Upper lobe of right lung (tissue), 1 donor: Measurements from ENCODE around the gene ELF1. TPM values are rescaled to one million over a fixed set of nuclear protein-coding genes. Genes with fewer than 3 reads are reported as not detected.
A peak's percentile ranks its signal among the peaks of the same experiment; 100 is the strongest.

Experiments used
- ATAC-seq: fragments of 200-7000 bp; cut with Tn5 transposase; one replicate; pipeline ENCODE4 v1.9.1; 2020; ENCODE audit warnings: mild to moderate bottlenecking, moderate library complexity
- DNase-seq: peaks from one replicate; pipeline ENCODE4 v3.0.0-alpha.2; 2020
- H3K27ac ChIP-seq: fragments of 200-600 bp; one replicate; pipeline ENCODE4 v1.8.0; 2022
- H3K27me3 ChIP-seq: fragments of 200-600 bp; one replicate; pipeline ENCODE4 v1.8.0; 2022; ENCODE audit warnings: mild to moderate bottlenecking
- H3K36me3 ChIP-seq: fragments of 200-600 bp; one replicate; pipeline ENCODE4 v1.8.0; 2022
- H3K4me1 ChIP-seq: fragments of 200-600 bp; one replicate; pipeline ENCODE4 v1.8.0; 2022
- H3K4me3 ChIP-seq: fragments of 200-600 bp; one replicate; pipeline ENCODE4 v1.8.0; 2022; ENCODE audit warnings: mild to moderate bottlenecking
- H3K9me3 ChIP-seq: fragments of 200-600 bp; one replicate; pipeline ENCODE4 v1.8.0; 2022
- intact Hi-C: fragments of 100-400 bp; cut with DNase I; formaldehyde crosslinking; loops from one replicate; pipeline ENCODE4 v1.11.0; 2022
- total RNA-seq: library from RNA; stranded (reverse); fragmentation: NEBNext Ultra II Directional; extraction: Animal tissue kit (Norgen Biotek cat#: 25700); gene quantifications from one replicate; pipeline ENCODE4 v1.2.1, GENCODE V29; 2021
- TF ChIP-seq, protein P1 (sequence below): fragments of 200-600 bp; IDR thresholded peaks from one replicate; pipeline ENCODE4 v1.8.0; 2022; ENCODE audit warnings: antibody characterized with exemption
- donor health status: DM: no; HTN: yes; CAD: no; lungs with severe emphysema.

Gene ELF1
- total RNA-seq, 1 donor from 2014 or later, result 81.5 TPM

DNA sequence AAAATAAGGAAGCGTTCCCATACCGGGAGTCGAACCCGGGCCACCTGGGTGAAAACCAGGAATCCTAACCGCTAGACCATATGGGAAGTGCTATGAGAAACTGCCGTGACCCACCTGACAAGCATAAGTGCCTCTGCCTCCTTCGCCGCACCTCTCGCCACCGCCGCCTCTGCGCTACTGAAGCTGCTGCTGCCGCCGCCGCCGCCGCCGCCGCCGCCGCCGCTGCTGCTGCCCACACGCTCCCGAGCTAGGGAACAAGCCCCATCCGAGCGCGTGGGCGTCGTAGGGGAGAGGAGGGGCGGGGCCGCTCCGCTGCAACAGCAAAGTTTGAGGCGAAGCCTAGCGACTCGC lies 41.6 kb upstream of the ELF1 start:
- DNase-seq, result peak; percentile 95
- peaks cover 41% of the 10 kb centered on the region for H3K4me1 ChIP-seq
- H3K27ac ChIP-seq, result peak overlapping the region; percentile 97
- TF ChIP-seq, protein P1, sequence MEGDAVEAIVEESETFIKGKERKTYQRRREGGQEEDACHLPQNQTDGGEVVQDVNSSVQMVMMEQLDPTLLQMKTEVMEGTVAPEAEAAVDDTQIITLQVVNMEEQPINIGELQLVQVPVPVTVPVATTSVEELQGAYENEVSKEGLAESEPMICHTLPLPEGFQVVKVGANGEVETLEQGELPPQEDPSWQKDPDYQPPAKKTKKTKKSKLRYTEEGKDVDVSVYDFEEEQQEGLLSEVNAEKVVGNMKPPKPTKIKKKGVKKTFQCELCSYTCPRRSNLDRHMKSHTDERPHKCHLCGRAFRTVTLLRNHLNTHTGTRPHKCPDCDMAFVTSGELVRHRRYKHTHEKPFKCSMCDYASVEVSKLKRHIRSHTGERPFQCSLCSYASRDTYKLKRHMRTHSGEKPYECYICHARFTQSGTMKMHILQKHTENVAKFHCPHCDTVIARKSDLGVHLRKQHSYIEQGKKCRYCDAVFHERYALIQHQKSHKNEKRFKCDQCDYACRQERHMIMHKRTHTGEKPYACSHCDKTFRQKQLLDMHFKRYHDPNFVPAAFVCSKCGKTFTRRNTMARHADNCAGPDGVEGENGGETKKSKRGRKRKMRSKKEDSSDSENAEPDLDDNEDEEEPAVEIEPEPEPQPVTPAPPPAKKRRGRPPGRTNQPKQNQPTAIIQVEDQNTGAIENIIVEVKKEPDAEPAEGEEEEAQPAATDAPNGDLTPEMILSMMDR, result no peak
- intact Hi-C loops, result no loop called here
- H3K9me3 ChIP-seq, result no peaks in the 10 kb centered on the region
- H3K36me3 ChIP-seq, result peaks cover 3% of the 10 kb centered on the region
- H3K27me3 ChIP-seq, result no peaks in the 10 kb centered on the region
- peak; percentile 67 for ATAC-seq
- H3K4me3 ChIP-seq, result peak overlapping the region; percentile 81

DNA sequence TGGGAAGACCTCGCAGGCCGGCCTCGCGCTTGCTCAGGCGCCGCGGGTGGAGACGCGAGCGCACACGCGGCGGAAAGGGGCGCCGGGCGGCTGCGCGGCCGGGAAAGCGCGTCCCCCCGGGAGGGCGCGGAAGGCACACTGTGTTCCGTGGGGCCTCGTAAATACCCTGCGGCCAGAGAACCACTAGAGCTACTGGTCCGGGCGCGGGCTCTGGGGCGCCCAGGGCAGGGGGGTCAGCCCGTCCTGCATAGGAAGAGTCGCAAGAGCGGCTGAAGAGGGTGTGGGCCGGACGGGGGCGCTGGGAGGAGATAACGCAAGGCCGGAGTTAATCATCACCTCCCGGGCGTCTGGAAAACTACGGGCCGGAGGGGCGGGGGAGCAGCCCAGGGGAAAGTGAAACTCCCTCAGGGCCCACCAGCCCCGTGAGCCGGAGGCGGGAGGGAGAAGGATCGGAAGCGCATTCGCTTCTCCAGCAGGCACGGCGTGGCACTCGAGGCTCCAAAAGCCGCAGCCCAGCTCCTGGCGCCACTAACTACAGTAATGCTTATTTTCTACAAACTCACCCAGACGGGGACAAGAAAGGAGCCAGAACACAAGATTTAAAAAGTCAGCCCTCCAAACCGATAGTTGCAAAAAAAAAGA lies 41.1 kb upstream of the ELF1 start:
- DNase-seq (peak; percentile 96), ATAC-seq (peak; percentile 77)
- intact Hi-C loops, result no loop called here
- peaks cover 46% of the 10 kb centered on the region for H3K4me1 ChIP-seq
- TF ChIP-seq, protein P1, result peak; percentile 44
- no peaks in the 10 kb centered on the region for H3K27me3 ChIP-seq
- no peaks in the 10 kb centered on the region for H3K36me3 ChIP-seq
- H3K27ac ChIP-seq, result peak overlapping the region; percentile 97
- peak overlapping the region; percentile 81 for H3K4me3 ChIP-seq
- no peaks in the 10 kb centered on the region for H3K9me3 ChIP-seq

DNA sequence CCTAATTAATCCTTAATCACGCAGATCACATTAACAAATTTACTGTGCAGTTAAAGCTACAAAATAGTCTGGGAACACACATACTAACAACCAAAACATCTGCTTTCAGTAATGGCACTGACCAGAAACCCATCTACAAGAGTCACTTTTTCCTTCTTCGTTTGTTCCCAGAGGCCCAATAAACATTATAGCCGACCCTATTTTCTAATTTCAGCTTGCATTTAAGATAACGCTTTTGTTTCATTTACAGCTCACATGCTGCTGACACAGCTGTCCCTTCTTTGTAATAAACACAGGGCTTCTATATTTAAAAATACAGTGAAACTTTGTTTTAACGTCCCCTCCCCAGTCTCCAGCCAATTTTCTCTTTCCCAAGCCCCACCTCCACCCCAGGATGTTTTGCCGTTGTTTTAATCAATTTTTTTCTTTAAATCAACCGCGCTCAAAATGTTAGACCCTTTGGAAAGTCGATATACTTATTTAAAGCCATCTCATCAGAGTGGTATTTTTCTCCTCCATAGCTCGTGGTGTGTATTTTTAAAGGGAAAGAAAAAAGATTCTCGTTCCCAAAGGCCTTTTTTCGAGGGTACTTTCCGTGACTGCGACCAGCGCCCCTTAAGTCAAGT lies 40.5 kb upstream of the ELF1 start:
- no peaks in the 10 kb centered on the region for H3K9me3 ChIP-seq
- ATAC-seq, result no peak
- DNase-seq, result no peak
- intact Hi-C loops, result no loop called here
- peak overlapping the region; percentile 97 for H3K27ac ChIP-seq
- H3K27me3 ChIP-seq, result no peaks in the 10 kb centered on the region
- peak overlapping the region; percentile 81 for H3K4me3 ChIP-seq
- peaks cover 52% of the 10 kb centered on the region for H3K4me1 ChIP-seq
- TF ChIP-seq, protein P1, result no peak
- no peaks in the 10 kb centered on the region for H3K36me3 ChIP-seq

DNA sequence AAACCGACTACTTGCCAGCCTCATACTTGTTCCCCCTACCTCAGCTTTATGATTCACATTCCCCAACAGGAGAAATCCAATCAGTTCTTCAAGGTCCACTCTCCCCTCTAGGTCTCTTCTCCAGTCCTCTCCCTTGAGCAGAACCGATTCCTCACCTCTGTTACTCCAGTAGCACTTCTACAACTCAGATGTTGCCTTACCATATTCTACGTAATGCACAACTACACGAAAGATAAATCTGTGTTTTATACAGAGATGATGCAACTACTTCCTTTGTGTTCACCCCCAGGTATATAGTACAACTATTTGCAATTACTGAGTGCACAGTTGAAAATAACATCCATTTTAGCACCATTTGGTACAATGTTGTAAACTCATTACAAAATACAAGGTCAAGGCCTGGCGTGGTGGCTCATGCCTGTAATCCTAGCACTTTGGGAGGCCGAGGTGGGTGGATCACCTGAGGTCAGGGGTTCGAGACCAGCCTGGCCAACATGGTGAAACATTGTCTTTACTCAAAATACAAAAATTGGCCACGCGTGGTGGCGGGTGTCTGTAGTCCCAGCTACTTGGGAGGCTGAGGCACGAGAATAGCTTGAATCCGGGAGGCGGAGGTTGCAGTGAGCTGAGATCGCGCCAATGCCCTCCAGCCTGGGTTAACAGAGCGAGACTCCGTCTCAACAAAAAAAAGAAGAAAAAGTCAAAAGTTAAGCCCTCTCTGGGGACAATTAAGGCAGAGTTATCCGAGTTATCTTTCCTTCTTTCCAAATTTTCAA lies 39.4 kb upstream of the ELF1 start:
- Histone ChIP-seq H3K36me3 (no peaks in the 10 kb centered on the region), H3K9me3 (no peaks in the 10 kb centered on the region), H3K27ac (peak overlapping the region; percentile 97), H3K4me3 (peak overlapping the region; percentile 81), H3K4me1 (peaks cover 60% of the 10 kb centered on the region), H3K27me3 (no peaks in the 10 kb centered on the region)
- ATAC-seq (no peak), DNase-seq (no peak)
- intact Hi-C loops, result no loop called here
- TF ChIP-seq, protein P1, result no peak

DNA sequence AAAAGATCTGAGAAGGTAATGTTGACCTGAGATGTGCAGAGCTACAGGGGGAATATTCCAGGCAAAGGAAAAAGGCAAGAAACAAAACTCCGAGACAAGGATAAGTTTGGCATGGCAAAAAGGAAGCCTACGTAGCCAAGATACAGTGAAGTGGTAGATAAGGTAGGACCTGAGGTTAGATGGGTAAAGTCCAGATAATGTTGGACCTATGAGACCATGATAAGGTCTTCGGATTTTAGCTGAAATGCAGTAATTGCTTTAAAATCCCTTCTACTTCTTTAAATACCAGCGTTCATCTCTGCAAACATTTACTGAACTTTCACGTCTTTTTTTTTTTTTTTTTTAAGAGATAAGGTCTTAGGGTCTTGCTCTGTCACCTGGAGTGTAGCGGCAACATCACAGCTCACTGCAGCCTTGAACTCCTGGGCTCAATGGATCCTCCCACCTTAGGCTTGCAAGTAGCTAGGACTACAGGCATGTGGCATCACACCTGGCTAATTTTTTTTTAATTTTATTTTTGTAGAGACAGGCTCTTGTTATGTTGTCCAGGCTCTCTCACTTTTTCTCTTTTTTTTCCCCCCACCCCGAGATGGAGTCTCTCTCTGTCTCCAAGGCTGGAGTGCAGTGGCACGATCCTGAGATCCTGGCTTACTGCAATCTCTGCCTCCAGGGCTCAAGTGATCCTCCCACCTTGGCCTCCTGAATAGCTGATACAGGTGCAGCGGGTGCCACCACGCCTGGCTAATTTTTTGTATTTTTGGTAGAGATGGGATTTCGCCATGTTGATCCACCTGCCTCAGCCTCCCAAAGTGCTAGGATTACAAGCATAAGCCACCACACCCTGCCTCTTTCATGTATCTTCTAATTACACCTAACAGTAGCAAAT lies 38.0 kb upstream of the ELF1 start:
- Histone ChIP-seq H3K4me3 (no peak overlapping the region), H3K27ac (no peak overlapping the region), H3K9me3 (no peaks in the 10 kb centered on the region), H3K27me3 (no peaks in the 10 kb centered on the region), H3K4me1 (peaks cover 64% of the 10 kb centered on the region), H3K36me3 (no peaks in the 10 kb centered on the region)
- no peak for ATAC-seq
- TF ChIP-seq, protein P1, result no peak
- intact Hi-C loops, result no loop called here
- no peak for DNase-seq
